ENCODE data around the gene ADCK2.
"Not testable (repeated sequence)": the region's sequence is repeated elsewhere in the genome, so short reads cannot be mapped to it uniquely, and the experiment has no call there.

Gene ADCK2

DNA sequence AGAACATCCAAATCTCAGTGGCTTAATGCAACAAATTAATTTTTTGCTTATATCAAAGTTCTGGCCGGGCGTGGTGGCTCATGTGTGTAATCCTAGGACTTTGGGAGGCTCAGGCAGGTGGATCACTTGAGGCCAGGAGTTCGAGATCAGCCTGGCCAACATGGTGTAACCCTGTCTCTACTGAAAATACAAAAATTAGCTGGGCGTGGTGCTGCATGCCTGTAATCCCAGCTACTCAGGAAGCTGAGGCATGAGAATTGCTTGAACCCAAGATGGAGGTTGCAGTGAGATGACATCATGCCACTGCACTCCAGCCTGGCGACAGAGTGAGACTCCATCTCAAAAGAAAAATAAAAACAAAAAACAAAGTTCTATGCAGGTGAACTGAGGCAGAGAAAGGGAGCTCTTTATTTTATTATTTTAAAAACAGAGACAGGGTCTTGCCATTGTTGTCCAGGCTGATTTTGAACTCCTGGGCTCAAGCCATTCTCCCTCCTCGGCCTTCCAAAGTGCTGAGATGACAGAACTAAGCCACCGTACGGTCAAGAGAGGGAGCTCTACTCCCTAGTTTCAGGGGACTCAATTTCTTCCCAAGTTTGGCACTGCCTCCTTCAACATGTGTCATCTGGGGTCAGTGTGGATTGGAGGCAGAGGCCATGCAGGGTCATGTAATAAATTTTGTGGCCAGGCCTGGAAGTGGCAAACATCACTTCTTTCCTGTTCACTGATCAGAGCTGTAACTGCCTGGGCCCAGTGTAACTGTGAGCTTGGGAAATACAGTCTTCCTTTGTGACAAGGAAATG lies 2.4 kb downstream of the ADCK2 start:
- no peak overlapping the region for H3K4me3 ChIP-seq (ENCODE audit: low read length)
- no peak for TF ChIP-seq ZNF274 (IDR thresholded peaks at IDR 0.05; ENCODE audit: low read depth, low read length)

DNA sequence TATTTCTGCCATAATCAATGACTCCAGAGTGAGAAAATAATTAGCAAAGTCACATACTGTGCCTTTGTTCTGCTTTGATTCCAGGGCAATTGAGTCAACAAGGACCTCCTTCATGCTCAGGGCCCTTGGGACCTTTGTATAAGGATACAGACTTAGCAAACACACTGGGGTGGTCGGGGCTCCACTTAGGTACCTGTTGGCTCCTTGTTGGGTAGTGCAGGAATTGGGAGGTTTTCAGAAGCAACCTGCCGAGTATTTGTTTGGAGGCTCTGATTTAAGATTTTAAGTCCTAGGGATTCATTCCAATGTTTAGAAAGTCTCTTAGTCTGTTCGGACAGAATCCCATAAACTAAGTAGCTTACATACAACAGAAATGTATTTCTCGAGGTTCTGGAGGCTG lies 3.0 kb downstream of the ADCK2 start:
- no peak for TF ChIP-seq ZNF274 (IDR thresholded peaks at IDR 0.05; ENCODE audit: low read depth, low read length)
- no peak overlapping the region; the same call in 1 of the 2 replicates for H3K4me3 ChIP-seq (ENCODE audit: low read length)

DNA sequence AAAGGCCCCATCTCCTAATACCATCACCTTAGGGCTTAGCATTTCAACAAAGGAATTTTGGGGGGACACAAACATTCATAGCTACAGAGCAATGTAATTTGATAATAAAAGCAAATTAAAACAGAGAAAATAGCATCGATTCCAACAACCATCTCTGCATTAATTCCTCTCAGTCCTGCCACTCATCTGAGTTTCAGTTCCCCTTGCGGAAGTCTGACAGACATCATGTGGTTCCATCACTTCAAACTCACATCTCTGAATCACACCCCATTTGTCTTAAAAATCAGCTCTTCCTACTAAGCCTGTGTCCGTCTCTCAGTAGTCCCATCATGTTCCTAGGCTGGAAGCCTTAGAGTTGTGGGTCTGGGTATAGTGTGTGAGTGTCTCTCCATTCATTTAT lies 3.6 kb downstream of the ADCK2 start:
- TF ChIP-seq ZNF274 (IDR thresholded peaks at IDR 0.05; ENCODE audit: low read depth, low read length): no peak
- no peak overlapping the region; the same call in 1 of the 2 replicates for H3K4me3 ChIP-seq (ENCODE audit: low read length)

DNA sequence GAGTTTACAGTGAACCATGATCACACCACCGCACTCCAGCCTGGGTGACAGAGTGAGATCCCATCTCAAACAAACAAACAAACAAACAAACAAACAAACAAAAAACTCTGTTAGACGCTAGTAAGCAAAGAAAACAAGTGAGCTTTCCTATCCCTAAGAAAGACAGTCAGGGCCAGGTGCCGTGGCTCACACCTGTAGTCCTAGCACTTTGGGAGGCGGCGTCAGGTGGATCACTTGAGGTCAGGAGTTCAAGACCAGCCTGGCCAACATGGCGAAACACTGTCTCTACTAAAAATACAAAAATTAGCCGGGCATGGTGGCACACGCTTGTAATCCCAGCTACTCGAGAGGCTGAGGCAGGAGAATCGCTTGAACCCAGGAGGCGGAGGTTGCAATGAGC lies 4.2 kb downstream of the ADCK2 start:
- H3K4me3 ChIP-seq (ENCODE audit: low read length): not testable (repeated sequence)

DNA sequence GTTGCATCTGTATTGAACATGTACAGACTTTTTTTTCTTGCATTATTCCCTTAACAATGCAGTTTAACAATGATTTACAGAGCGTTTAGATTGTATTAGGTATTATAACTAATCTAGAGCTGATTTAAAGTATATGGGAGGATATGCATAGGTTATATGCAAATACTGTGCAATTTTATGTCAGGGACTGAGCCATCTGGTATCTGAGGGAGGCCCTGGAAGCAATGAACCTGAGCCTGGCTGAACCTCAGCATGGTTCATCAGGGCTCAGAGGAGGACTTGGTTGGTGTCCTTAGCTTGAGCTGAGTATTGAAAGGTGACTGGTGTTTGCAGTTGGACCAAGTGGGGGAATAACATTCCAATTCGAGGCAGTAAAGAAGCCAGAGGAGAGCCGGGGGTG lies 4.8 kb downstream of the ADCK2 start:
- no peak overlapping the region for H3K4me3 ChIP-seq (ENCODE audit: low read length)
- no peak for TF ChIP-seq ZNF274 (IDR thresholded peaks at IDR 0.05; ENCODE audit: low read depth, low read length)

DNA sequence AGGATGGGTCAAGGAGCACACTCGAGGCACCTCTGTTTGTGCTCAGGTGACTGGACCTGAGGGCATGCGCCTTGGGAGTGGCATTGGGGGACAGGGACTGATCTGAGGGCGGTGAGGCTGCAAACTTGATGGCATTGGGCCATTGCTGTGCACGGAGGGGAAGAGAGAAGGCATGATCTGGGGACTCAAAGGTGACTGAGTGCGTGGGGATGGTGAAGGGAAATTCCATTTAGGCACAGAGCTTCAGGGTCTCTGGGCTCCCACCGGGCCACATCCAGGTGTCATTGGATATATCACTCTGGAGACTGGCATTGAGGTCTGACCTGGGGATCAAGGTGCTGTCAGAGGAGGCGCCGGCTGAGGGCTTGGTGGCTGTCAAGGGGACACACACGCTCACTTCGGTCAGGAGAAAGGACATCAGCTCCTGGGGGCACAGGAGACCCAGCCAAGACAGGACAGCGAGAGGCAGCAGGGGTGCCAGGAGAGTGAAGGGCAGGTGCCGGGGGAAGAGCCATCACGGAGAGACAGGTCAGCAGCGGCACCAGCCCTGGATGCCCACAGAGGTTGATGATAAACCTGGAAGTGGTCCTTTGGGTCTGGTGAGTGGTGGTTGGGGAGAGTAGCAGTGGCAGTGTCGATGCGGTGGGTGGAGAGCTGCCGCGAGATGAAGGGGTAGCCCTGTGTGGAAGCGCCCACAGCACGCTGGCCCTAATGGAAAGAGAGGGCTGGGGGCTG lies 5.5 kb downstream of the ADCK2 start:
- H3K4me3 ChIP-seq (ENCODE audit: low read length): no peak overlapping the region

DNA sequence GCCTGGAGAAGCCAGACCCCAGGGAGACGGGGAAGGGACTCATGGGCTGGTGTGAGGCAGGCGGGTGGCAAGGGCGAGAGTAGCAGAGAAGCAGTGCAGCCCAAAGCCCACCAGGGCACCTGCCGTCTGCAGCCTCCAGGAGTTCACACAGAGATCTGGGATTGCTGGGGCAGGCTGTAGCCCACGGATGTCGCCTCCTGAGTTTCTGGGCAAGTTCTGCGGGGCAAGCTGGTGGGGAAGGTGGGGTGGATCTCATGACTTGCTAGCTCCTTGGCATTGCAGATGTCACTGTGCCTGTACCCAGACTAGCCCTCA lies 6.0 kb downstream of the ADCK2 start:
- no peak overlapping the region for H3K4me3 ChIP-seq (ENCODE audit: low read length)
- no peak for TF ChIP-seq ZNF274 (IDR thresholded peaks at IDR 0.05; ENCODE audit: low read depth, low read length)

More for the DNA sequence above, 5.5 kb downstream of the ADCK2 start:
- TF ChIP-seq ZNF274 (IDR thresholded peaks at IDR 0.05; ENCODE audit: low read depth, low read length): no peak

DNA sequence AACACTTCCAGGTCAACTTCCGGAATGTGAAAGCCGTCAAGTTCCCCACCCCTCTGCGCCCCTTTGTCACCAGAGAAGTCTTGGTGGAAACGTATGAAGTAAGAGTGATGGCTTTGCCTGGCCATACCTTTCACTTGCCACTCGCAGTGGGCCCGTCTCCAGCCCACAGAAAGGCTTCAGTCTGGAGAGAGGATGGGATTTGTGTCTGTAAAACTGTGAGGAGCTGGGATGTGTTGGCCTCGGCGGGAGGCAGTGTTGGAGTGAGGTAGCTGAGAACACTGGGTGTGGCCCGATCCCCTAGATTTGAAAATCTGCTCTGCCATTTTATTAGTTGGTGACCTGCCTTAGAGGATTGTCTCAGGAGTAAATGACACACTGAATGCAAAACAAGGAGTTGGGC lies 6.4 kb downstream of the ADCK2 start:
- no peak for TF ChIP-seq ZNF274 (IDR thresholded peaks at IDR 0.05; ENCODE audit: low read depth, low read length)
- no peak overlapping the region for H3K4me3 ChIP-seq (ENCODE audit: low read length)

DNA sequence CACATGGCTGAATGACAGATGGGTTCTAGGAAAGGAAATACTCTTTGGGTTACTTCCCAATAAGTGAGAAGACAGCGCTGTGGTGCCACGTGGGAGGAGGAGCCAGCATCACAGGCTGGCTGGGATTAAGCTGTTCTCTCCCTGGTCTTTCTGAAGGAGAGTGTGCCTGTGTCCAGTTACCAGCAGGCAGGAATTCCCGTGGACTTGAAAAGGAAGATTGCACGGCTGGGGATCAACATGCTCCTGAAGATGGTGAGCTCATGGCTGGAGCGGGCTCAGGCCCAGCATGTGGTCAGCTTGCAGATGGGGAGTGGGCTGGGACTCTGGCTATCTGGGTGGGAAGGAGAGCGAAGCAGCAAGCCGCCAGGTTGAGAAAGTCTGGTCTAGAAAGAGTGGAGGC lies 8.1 kb downstream of the ADCK2 start:
- H3K4me3 ChIP-seq (ENCODE audit: low read length): no peak overlapping the region
- TF ChIP-seq ZNF274 (IDR thresholded peaks at IDR 0.05; ENCODE audit: low read depth, low read length): no peak

DNA sequence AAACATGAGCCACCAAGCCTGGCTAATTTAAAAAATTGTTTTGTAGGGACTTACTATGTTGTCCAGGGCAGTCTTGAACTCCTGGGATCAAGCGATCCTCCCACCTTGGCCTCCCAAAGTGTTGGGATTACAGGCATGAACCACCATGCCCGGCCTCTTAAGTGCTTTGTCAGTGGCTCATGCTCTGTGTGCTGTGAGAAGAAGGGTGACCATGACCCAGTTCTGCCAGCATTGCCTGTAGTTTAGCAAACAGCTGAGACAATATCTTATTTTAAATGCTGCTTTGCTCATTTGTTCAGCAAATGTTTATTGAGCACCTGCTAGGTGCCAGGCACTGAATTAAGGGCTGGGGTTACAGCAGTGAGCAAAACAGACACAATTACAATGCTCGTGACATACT lies 9.0 kb downstream of the ADCK2 start:
- H3K4me3 ChIP-seq (ENCODE audit: low read length): no peak overlapping the region
- TF ChIP-seq ZNF274 (IDR thresholded peaks at IDR 0.05; ENCODE audit: low read depth, low read length): no peak

DNA sequence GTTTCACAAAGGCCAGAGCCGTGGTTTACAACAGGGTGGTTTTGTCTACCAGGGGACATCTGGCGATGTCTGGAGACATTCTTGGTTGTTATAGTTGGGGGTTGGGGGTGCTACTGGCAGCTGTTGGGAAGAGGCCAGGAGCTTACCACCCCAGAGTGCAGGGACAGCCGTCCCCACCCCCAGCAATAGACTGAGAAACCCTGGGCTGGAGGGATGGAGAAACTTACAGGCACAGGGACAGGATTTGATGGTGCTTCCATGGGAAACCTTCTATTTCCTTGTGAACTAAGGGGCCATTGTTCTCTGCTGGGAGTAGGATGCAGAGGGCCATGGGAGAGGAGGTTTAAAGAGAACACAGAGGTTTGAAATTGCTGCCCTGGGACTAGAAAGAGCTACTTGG lies 10.9 kb downstream of the ADCK2 start:
- TF ChIP-seq ZNF274 (IDR thresholded peaks at IDR 0.05; ENCODE audit: low read depth, low read length): no peak
- H3K4me3 ChIP-seq (ENCODE audit: low read length): no peak overlapping the region

DNA sequence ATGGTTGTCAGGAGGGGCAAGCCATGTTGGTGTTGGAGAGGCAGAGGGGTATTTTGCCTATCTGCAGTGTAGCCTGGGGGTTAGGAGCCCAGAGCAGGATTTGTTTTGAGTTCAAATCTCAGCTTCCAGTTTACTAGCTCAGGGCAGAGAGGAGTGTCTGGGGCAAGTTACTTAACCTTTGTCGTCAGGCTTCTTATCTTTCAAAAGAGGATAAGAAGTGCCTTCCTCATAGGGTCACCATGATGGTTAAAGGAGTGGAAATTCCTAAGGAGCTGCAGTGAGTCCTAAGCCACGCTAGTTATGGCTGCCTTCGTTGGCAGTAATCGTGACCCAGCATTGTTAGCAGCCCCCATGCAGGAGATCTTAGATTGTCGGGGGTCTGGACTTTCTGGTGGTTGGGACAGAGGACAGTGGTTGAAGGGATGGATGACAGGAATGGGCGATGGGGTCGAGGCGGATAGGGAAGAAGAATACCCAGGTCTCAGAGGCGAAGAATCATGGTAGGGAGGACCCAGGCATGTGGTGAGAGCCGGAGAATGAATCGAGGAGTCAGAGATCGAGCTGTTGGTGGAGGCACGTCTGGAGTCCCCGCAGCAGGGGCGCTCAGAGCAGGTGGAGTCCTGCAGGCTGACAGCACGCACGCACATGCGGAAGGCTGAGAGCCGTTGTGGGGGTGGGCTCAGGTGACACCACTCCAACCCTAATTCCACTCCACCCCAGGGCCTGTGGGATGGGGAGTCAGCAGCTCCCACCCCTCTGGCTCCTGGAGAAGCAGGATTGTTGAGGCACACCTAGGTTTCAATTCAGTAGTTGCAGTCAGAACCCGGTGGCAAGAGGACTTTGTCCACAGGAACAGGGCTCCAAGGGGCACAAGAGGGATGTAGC lies 11.6 kb downstream of the ADCK2 start:
- no peak for TF ChIP-seq ZNF274 (IDR thresholded peaks at IDR 0.05; ENCODE audit: low read depth, low read length)
- no peak overlapping the region for H3K4me3 ChIP-seq (ENCODE audit: low read length)

DNA sequence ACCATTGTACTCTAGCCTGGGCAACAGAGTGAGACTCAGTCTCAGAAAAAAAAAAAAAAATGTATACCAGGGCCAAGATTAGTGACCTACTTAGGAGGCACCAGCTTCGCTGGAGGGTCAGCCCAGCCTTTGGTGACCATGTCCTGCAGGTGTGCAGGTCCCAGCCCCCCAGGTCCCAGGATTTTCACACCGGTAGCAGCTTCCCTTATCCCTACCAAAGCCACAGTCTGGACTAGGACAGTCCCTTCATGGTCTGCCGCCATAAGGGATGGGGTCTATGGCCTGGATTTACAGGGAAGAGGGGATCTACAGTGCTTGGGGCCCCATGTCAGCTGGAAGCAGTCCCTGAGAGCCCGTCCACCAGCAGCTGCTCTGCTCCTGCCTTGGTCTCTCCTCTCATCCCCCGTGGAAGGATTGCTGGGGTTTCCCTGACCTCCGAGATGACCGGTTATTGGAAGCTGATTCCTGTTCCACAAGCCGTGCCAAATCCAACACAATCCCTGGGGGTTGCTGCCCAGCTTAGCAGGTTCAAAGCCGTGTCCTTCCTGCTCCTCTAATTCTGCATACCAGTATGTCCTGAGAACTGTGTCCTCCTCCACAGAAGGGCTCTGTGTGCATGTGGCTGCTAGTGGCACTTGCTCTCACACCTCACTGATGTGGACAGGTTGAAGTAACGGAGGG lies 12.8 kb downstream of the ADCK2 start:
- no peak for TF ChIP-seq ZNF274 (IDR thresholded peaks at IDR 0.05; ENCODE audit: low read depth, low read length)
- H3K4me3 ChIP-seq (ENCODE audit: low read length): no peak overlapping the region

DNA sequence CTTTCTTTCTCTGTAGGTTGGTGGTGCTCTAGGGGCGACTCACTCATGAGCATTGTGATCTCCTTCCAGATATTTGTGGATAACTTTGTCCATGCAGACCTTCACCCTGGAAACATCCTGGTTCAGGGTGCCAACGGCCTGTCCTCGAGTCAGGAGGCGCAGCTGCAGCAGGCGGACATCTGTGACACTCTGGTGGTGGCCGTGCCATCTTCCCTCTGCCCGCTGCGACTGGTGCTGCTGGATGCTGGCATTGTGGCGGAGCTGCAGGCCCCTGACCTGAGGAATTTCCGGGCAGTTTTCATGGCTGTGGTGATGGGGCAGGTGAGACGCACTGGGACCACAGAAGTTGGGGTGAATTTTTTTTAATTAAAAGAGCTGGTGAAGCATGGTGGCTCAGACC lies 14.2 kb downstream of the ADCK2 start:
- no peak overlapping the region for H3K4me3 ChIP-seq (ENCODE audit: low read length)
- no peak for TF ChIP-seq ZNF274 (IDR thresholded peaks at IDR 0.05; ENCODE audit: low read depth, low read length)
